HL-60 (cell line): ENCODE measurements around the gene SLC43A1.

Source experiments
- GABPA ChIP-seq: IDR thresholded peaks from 2 replicates; pipeline ENCODE4 v1.6.1; 2012; ENCODE audit warnings: low read depth
- POLR2AphosphoS5 ChIP-seq: IDR thresholded peaks from 2 replicates; pipeline ENCODE4 v1.6.1; 2012; ENCODE audit warnings: low read depth
- TF ChIP-seq, protein P1 (sequence below): IDR thresholded peaks from one replicate; pipeline ENCODE4 v1.5.1; 2011; ENCODE audit warnings: low read length, control low read depth, inconsistent platforms; ENCODE audit not compliant: insufficient read depth

GRCh38 chr11:57543593-57543992 lies 28.1 kb upstream of the SLC43A1 start:
- TF ChIP-seq, protein P1, sequence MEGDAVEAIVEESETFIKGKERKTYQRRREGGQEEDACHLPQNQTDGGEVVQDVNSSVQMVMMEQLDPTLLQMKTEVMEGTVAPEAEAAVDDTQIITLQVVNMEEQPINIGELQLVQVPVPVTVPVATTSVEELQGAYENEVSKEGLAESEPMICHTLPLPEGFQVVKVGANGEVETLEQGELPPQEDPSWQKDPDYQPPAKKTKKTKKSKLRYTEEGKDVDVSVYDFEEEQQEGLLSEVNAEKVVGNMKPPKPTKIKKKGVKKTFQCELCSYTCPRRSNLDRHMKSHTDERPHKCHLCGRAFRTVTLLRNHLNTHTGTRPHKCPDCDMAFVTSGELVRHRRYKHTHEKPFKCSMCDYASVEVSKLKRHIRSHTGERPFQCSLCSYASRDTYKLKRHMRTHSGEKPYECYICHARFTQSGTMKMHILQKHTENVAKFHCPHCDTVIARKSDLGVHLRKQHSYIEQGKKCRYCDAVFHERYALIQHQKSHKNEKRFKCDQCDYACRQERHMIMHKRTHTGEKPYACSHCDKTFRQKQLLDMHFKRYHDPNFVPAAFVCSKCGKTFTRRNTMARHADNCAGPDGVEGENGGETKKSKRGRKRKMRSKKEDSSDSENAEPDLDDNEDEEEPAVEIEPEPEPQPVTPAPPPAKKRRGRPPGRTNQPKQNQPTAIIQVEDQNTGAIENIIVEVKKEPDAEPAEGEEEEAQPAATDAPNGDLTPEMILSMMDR, result no peak
- TF ChIP-seq POLR2AphosphoS5 (no peak), GABPA (no peak)
